Measurements from ENCODE around the gene PLEKHB1. TPM values are rescaled to one million over a fixed set of nuclear protein-coding genes. Genes with fewer than 3 reads are reported as not detected.

Gene PLEKHB1
- polyA plus RNA-seq, 3 donors = 0.05 to 0.88 (median 0.25) TPM

DNA sequence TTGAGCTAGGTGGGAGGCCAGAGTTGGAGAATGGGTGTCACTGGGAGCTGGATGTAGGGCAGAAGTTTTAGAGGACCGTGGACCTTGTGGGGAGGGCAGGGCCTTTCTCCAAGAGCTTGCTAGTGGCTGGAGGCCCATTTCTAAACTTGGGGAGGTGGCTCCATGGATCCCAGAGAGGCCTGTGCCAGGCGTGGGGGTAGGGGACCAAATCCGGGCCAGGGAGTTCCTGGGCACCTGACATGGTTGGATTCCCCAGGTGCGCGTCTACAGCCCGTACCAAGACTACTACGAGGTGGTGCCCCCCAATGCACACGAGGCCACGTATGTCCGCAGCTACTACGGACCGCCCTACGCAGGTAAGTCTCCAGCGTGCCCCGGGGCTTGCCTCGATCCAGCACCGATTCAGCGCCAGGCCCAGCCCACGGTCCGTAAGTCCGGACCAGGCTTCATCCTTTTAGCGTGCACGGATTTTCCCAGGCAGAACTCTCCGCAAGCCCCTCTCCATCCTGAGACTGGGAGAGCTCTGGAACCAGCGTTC lies 14.2 kb downstream of the PLEKHB1 start:
- peaks cover 23 to 28% of the 10 kb centered on the region in 2 donors for H3K4me1 ChIP-seq (ENCODE audit: control insufficient read depth in 1 of 2, insufficient read depth in 2 of 2, low read length in 2 of 2)
- no peak overlapping the region for H3K9ac ChIP-seq (ENCODE audit: insufficient read depth, low read length, poor library complexity, severe bottlenecking)
- H3K36me3 ChIP-seq (replicated peaks in 1 of 2; ENCODE audit: control insufficient read depth in 1 of 2, insufficient read depth in 2 of 2, low read length in 2 of 2) = no peaks in the 10 kb centered on the region
- Mint-ChIP-seq H3K4me3 (peak overlapping the region; percentile 64 to 85), H3K27ac (peak overlapping the region in 1 of 7 donors; percentile 24), H3K36me3 (peaks cover 0 to 4% of the 10 kb centered on the region in 2 donors), H3K27me3 (ENCODE audit: low read depth in 3 of 3) (peaks cover 17 to 26% (median 18%) of the 10 kb centered on the region in 3 donors), H3K9me3 (no peaks in the 10 kb centered on the region), H3K4me1 (peaks cover 31% of the 10 kb centered on the region)
- H3K4me2 ChIP-seq (replicated peaks; ENCODE audit: extremely low read depth, low read length, poor library complexity, severe bottlenecking) = peak overlapping the region; percentile 69
- no peaks in the 10 kb centered on the region for H3K79me2 ChIP-seq (ENCODE audit: insufficient read depth, low read length)
- TF ChIP-seq, protein P1, sequence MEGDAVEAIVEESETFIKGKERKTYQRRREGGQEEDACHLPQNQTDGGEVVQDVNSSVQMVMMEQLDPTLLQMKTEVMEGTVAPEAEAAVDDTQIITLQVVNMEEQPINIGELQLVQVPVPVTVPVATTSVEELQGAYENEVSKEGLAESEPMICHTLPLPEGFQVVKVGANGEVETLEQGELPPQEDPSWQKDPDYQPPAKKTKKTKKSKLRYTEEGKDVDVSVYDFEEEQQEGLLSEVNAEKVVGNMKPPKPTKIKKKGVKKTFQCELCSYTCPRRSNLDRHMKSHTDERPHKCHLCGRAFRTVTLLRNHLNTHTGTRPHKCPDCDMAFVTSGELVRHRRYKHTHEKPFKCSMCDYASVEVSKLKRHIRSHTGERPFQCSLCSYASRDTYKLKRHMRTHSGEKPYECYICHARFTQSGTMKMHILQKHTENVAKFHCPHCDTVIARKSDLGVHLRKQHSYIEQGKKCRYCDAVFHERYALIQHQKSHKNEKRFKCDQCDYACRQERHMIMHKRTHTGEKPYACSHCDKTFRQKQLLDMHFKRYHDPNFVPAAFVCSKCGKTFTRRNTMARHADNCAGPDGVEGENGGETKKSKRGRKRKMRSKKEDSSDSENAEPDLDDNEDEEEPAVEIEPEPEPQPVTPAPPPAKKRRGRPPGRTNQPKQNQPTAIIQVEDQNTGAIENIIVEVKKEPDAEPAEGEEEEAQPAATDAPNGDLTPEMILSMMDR (IDR thresholded peaks at IDR 0.05) = no peak
- 38% methylated on average over 24 of the region's 25 CpGs for WGBS (ENCODE audit: insufficient coverage)
- peak overlapping the region in 2 of 3 experiments; percentile 19 to 65 for H3K4me3 ChIP-seq (replicated peaks in 1 of 3; ENCODE audit: low read depth in 2 of 3, low read length in 3 of 3)
- intact Hi-C loops (cut with micrococcal nuclease) = loop anchor here (1.0 to 5.0 kb wide), 3 partner anchors 256 to 308 kb away; no protein-coding TSS in a partner anchor
- DNase-seq = no peak
- H3K9me3 ChIP-seq (replicated peaks in 1 of 2; ENCODE audit: control insufficient read depth in 1 of 2, insufficient read depth in 1 of 2, low read length in 2 of 2) = no peaks in the 10 kb centered on the region
- H3K27ac ChIP-seq (ENCODE audit: low read depth in 1 of 2, low read length in 2 of 2) = no peak overlapping the region
- H4K20me1 ChIP-seq (ENCODE audit: insufficient read depth, low read length) = no peaks in the 10 kb centered on the region
- H3K27me3 ChIP-seq (ENCODE audit: control insufficient read depth in 2 of 2, insufficient read depth in 2 of 2, low read length in 2 of 2) = peaks cover 0 to 12% of the 10 kb centered on the region in 2 donors
- peak overlapping the region; percentile 79 for H2AFZ ChIP-seq (ENCODE audit: insufficient read depth, low read depth, low read length, poor library complexity, severe bottlenecking)

DNA sequence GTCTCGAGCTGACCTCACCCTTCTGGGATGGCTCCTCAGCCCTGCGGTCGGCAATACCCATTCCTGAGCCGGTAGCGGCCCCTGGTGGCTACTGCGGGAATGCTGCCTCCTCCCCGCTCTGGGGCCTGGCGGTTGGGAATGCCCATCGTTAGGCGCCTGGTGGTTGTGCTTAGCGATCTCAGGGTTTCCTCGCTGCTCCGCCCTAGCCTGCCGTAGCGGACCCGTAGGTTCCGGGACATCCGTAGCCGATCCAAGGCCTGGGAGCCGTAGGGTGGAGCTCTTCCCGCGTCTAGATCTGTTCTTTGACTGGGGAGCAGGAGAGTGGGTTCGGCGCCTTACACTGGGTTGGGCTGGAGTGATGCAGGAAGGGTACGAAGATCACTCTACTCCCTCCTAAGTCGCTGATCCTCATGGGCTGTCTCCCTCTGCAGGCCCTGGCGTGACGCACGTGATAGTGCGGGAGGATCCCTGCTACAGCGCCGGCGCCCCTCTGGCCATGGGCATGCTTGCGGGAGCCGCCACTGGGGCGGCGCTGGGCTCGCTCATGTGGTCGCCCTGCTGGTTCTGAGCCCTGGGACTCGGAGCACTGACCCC lies 14.8 kb downstream of the PLEKHB1 start:
- Histone ChIP-seq H3K27ac (ENCODE audit: low read depth in 1 of 2, low read length in 2 of 2) (no peak overlapping the region), H3K4me3 (replicated peaks in 1 of 3; ENCODE audit: low read depth in 2 of 3, low read length in 3 of 3) (peak overlapping the region in 2 of 3 experiments; percentile 19 to 65), H4K20me1 (ENCODE audit: insufficient read depth, low read length) (no peaks in the 10 kb centered on the region), H3K9me3 (replicated peaks in 1 of 2; ENCODE audit: control insufficient read depth in 1 of 2, insufficient read depth in 1 of 2, low read length in 2 of 2) (no peaks in the 10 kb centered on the region), H3K9ac (ENCODE audit: insufficient read depth, low read length, poor library complexity, severe bottlenecking) (peak overlapping the region; percentile 32), H2AFZ (ENCODE audit: insufficient read depth, low read depth, low read length, poor library complexity, severe bottlenecking) (peak overlapping the region; percentile 79), H3K4me1 (ENCODE audit: control insufficient read depth in 1 of 2, insufficient read depth in 2 of 2, low read length in 2 of 2) (peaks cover 23 to 28% of the 10 kb centered on the region in 2 donors), H3K27me3 (ENCODE audit: control insufficient read depth in 2 of 2, insufficient read depth in 2 of 2, low read length in 2 of 2) (peaks cover 0 to 12% of the 10 kb centered on the region in 2 donors), H3K79me2 (ENCODE audit: insufficient read depth, low read length) (no peaks in the 10 kb centered on the region), H3K36me3 (replicated peaks in 1 of 2; ENCODE audit: control insufficient read depth in 1 of 2, insufficient read depth in 2 of 2, low read length in 2 of 2) (no peaks in the 10 kb centered on the region), H3K4me2 (replicated peaks; ENCODE audit: extremely low read depth, low read length, poor library complexity, severe bottlenecking) (peak overlapping the region; percentile 69)
- peaks cover 0 to 4% of the 10 kb centered on the region in 2 donors for H3K36me3 Mint-ChIP-seq
- peak; percentile 73 to 82 (median 81) for DNase-seq
- H3K27ac Mint-ChIP-seq = no peak overlapping the region
- H3K4me1 Mint-ChIP-seq = peaks cover 31% of the 10 kb centered on the region
- no peaks in the 10 kb centered on the region for H3K9me3 Mint-ChIP-seq
- TF ChIP-seq, protein P1 (IDR thresholded peaks at IDR 0.05) = peak; percentile 98
- H3K27me3 Mint-ChIP-seq (ENCODE audit: low read depth in 3 of 3) = peaks cover 17 to 24% (median 18%) of the 10 kb centered on the region in 3 donors
- WGBS (ENCODE audit: insufficient coverage) = 3% methylated on average over 34 of the region's 40 CpGs
- intact Hi-C loops (cut with micrococcal nuclease) = loop anchor here (1.0 to 5.0 kb wide), 3 partner anchors 257 to 309 kb away; no protein-coding TSS in a partner anchor
- H3K4me3 Mint-ChIP-seq = peak overlapping the region; percentile 64 to 85

Measured in CD14-positive monocyte (primary cell).